ENCODE data around the gene ISG20L2.

DNA sequence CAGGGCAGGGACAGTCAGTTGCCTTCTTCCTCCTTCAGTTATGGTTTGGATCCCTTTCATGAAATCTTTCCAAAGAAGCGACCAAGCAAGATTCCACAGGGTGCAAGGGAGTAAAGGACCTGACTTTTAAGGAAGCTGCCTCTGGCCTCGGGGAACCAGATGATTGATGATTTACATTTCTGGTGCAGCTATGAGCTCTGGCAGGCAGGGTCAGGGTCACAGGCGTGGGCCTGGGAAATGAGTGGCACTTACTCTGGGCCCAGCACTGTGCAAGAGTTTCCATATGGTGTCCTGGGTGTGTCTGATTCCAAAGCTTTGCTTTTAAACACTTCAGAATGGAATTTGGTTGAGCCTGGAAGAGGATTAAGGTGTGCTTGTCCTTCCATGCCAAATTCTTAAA, 15.9 kb downstream of the ISG20L2 start:
- TF ChIP-seq, protein P1, sequence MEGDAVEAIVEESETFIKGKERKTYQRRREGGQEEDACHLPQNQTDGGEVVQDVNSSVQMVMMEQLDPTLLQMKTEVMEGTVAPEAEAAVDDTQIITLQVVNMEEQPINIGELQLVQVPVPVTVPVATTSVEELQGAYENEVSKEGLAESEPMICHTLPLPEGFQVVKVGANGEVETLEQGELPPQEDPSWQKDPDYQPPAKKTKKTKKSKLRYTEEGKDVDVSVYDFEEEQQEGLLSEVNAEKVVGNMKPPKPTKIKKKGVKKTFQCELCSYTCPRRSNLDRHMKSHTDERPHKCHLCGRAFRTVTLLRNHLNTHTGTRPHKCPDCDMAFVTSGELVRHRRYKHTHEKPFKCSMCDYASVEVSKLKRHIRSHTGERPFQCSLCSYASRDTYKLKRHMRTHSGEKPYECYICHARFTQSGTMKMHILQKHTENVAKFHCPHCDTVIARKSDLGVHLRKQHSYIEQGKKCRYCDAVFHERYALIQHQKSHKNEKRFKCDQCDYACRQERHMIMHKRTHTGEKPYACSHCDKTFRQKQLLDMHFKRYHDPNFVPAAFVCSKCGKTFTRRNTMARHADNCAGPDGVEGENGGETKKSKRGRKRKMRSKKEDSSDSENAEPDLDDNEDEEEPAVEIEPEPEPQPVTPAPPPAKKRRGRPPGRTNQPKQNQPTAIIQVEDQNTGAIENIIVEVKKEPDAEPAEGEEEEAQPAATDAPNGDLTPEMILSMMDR (IDR thresholded peaks at IDR 0.05; ENCODE audit: poor library complexity), result no peak
- no peak for TF ChIP-seq EZH2 (IDR thresholded peaks at IDR 0.05; ENCODE audit: borderline replicate concordance)
- no peak for TF ChIP-seq EZH2phosphoT487 (IDR thresholded peaks at IDR 0.05; ENCODE audit: low read depth, severe bottlenecking, unreplicated experiment)

Data from hepatocyte (in vitro differentiated cells).